K562 (cell line): ENCODE data around the gene RCOR1. TPM values are rescaled to one million over a fixed set of nuclear protein-coding genes. Genes with fewer than 3 reads are reported as not detected.
A peak's percentile ranks its signal among the peaks of the same experiment; 100 is the strongest.

Experiments used
- ASH1L ChIP-seq: fragments of 450-650 bp; IDR thresholded peaks from 2 replicates; pipeline ENCODE4 v1.6.1; 2018; ENCODE audit warnings: borderline replicate concordance, mild to moderate bottlenecking, low read depth; ENCODE audit not compliant: partially characterized antibody
- BDP1 ChIP-seq: IDR thresholded peaks from 3 replicates; pipeline ENCODE4 v1.6.1; 2011; ENCODE audit not compliant: insufficient read length, insufficient read depth
- GABPB2 ChIP-seq: fragments of 250-450 bp; sonication (Bioruptor Pico); conservative IDR thresholded peaks from 2 replicates; pipeline ENCODE4 v1.5.1; 2021; ENCODE audit warnings: mild to moderate bottlenecking
- HNRNPH1 ChIP-seq: fragments of 200-400 bp; formaldehyde crosslinking; optimal IDR thresholded peaks from 2 replicates; pipeline ENCODE3; 2017; ENCODE audit warnings: low read depth, mild to moderate bottlenecking, low read length, moderate library complexity
- MAFF ChIP-seq: IDR thresholded peaks from 2 replicates; pipeline ENCODE4 v1.6.1; 2012; ENCODE audit warnings: low read length, improper control_type of control experiment
- NFYB ChIP-seq: IDR thresholded peaks from 2 replicates; pipeline ENCODE4 v1.6.1; 2011; ENCODE audit warnings: mild to moderate bottlenecking, moderate library complexity; ENCODE audit not compliant: insufficient read length; ENCODE audit errors: extremely low read depth
- NONO ChIP-seq, 2 experiments: fragments of 200-400 bp in 1 of 2; fragments of 450-650 bp in 1 of 2; formaldehyde crosslinking in 1 of 2; IDR thresholded peaks; 2 replicates each; pipeline ENCODE4 v1.6.1; 2017; ENCODE audit warnings: low read depth in 2 of 2, mild to moderate bottlenecking in 2 of 2, moderate library complexity in 2 of 2, low read length in 1 of 2
- NRF1 ChIP-seq, 2 experiments: fragments of 450-650 bp; IDR thresholded peaks in 1 of 2; conservative IDR thresholded peaks in 1 of 2; 2 replicates each; pipeline ENCODE4 v1.6.1; 2014; ENCODE audit warnings: mild to moderate bottlenecking in 2 of 2
- NUFIP1 ChIP-seq: fragments of 450-650 bp; IDR thresholded peaks from 2 replicates; pipeline ENCODE4 v1.6.1; 2018; ENCODE audit not compliant: partially characterized antibody
- RBM34 ChIP-seq: fragments of 200-400 bp; formaldehyde crosslinking; IDR thresholded peaks from 2 replicates; pipeline ENCODE4 v1.6.1; 2018; ENCODE audit warnings: low read length, borderline replicate concordance; ENCODE audit not compliant: insufficient read depth
- REST ChIP-seq, 2 experiments: fragments of 450-650 bp; formaldehyde crosslinking in 1 of 2; IDR thresholded peaks; 2 replicates each; pipeline versions ENCODE4 v1.4.0 to v1.6.1; 2014 to 2020; ENCODE audit warnings: mild to moderate bottlenecking in 2 of 2, borderline replicate concordance in 1 of 2, low read depth in 1 of 2
- RHOXF2B ChIP-seq: fragments of 250-450 bp; sonication (Bioruptor Pico); conservative IDR thresholded peaks from 2 replicates; pipeline ENCODE4 v1.5.1; 2021
- SETDB1 ChIP-seq: IDR thresholded peaks from one replicate; pipeline ENCODE4 v1.6.1; 2012; ENCODE audit warnings: low read length, control low read depth, inconsistent platforms
- THRAP3 ChIP-seq: fragments of 450-650 bp; IDR thresholded peaks from 2 replicates; pipeline ENCODE4 v1.6.1; 2016; ENCODE audit warnings: mild to moderate bottlenecking, inconsistent platforms, borderline replicate concordance
- VEZF1 ChIP-seq: fragments of 200-800 bp; sonication (Bioruptor generic); IDR thresholded peaks from 2 replicates; pipeline ENCODE4 v1.6.1; 2017; ENCODE audit warnings: missing genetic modification characterization, missing compliant biosample characterization
- ZBTB2 ChIP-seq: fragments of 450-650 bp; IDR thresholded peaks from 2 replicates; pipeline ENCODE4 v1.6.1; 2016; ENCODE audit warnings: antibody characterized with exemption
- polyA plus RNA-seq, 8 experiments: library from polyadenylated mRNA; depleted of rRNA in 4 of 8; stranded (reverse) in 5 of 8; unstranded in 3 of 8; fragments of >200 nt; fragmentation: Nextera tagmentation in 2 of 8; fragmentation: Illumina TruSeq in 1 of 8; extraction: Ambion mirVana in 2 of 8; extraction: Trizol in 1 of 8; gene quantifications; 2 replicates each; pipeline versions ENCODE4 v1.2.1 to v1.2.3, GENCODE V29; 2011 to 2014; ENCODE audit warnings: inconsistent platforms in 1 of 8, missing spikeins in 1 of 8
- total RNA-seq, 7 experiments: library from RNA; depleted of rRNA in 6 of 7; stranded (reverse); fragments of >200 nt in 6 of 7; fragmentation: Illumina TruSeq in 2 of 7; extraction: Trizol in 2 of 7; gene quantifications; 2 replicates each; pipeline versions ENCODE4 v1.2.1 to v1.2.3, GENCODE V29; 2011 to 2021; ENCODE audit warnings: low replicate concordance in 1 of 7

The RCOR1 gene
- total and polyA plus RNA-seq, 9 of the 15 experiments (the other 6 are each of a cell fraction or from before 2014, with no cell fraction given) = 8.5 to 47.9 (median 20.9) TPM

DNA sequence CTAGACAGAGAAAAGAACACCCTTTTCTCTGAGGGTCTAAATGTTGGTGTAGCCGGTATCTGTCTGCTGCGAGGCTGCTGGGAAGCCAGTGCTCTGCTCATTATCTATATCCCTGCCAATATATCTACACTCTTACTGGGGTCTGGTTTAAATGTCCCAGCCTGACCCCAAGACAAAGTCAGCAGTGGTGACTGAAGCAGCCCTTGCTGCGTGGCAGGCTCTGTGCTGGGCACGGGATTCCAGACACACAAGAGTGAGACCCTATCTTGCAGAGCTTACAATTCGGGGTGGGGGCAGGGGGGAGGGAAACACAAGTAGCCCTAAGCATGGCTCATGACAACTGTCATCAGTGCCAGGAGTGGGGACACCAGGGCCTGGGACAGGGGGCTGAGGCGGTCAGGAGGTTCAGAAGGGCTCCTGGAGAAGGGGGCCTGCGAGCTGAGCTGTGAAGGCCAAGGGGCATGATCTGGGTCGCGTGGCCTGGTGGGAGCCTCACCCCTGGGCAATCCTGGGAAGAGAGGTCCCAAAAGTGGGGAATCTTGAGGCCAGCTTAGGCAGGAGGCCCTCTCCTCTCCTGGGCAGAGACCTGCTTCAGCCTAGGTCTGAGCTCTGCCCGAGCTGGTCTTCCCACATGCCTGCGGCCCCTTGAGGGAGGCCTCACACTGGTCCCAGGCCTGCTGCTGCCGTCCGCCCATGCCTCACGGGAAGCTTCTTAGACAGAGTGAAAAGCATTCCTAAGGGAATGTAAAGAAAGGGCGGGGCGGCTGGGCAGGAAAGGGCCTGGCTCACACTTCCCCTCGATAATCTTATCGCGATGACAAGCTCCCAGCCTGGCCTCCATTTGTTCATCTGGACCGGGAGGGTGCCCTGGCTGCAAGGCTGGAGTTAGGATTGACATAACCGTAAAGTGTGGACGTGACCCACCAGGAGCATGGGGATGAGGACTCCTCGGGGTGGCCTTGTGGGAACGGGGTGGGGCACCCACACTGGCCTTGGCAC is 7.3 kb upstream of the RCOR1 start (continued):
- TF ChIP-seq REST (IDR thresholded peaks at IDR 0.05; ENCODE audit: borderline replicate concordance) = no peak
- no peak for TF ChIP-seq REST (CRISPR knock-in tag; IDR thresholded peaks at IDR 0.05; ENCODE audit: low read depth)
- no peak for TF ChIP-seq ASH1L
- TF ChIP-seq NRF1 (conservative IDR thresholded peaks at IDR 0.05 in 1 of 2, IDR thresholded peaks at IDR 0.05 in 1 of 2) = no peak
- TF ChIP-seq MAFF = no peak
- TF ChIP-seq SETDB1 = no peak
- TF ChIP-seq NUFIP1 = no peak
- TF ChIP-seq VEZF1 = peak; percentile 74
- no peak for TF ChIP-seq NFYB
- TF ChIP-seq RBM34 = no peak
- TF ChIP-seq ZBTB2 = no peak
- TF ChIP-seq RHOXF2B (CRISPR knock-in tag) = no peak
- no peak for TF ChIP-seq GABPB2
- no peak for TF ChIP-seq HNRNPH1
- TF ChIP-seq BDP1 = no peak
- no peak for TF ChIP-seq THRAP3
- TF ChIP-seq NONO (IDR thresholded peaks at IDR 0.05; ENCODE audit: low read depth in 2 of 2, low read length in 1 of 2) = no peak
